Uterus (tissue), 4 donors: ENCODE measurements around the gene AVPI1. TPM values are rescaled to one million over a fixed set of nuclear protein-coding genes. Genes with fewer than 3 reads are reported as not detected.
A peak's percentile ranks its signal among the peaks of the same experiment; 100 is the strongest.

Experiments
- DNase-seq, 2 donors: peaks; one replicate each; pipeline ENCODE4 v3.0.0-alpha.2; 2019 to 2020
- H3K27ac ChIP-seq, 2 donors: fragments of 200-600 bp; sonication (generic); 1 replicate in 1 of 2; 2 replicates in 1 of 2; pipeline ENCODE4 v1.5.1; 2016 to 2018
- H3K27me3 ChIP-seq, 2 donors: fragments of 200-600 bp; sonication (generic); one replicate each; pipeline ENCODE4 v1.5.1; 2018 to 2019; ENCODE audit warnings: control low read depth in 1 of 2
- H3K36me3 ChIP-seq, 2 donors: fragments of 200-600 bp; sonication (generic); one replicate each; pipeline ENCODE4 v1.5.1; 2019; ENCODE audit warnings: control low read depth in 1 of 2
- H3K4me1 ChIP-seq, 2 donors: fragments of 200-600 bp; sonication (generic); one replicate each; pipeline ENCODE4 v1.5.1; 2018 to 2019; ENCODE audit warnings: control low read depth in 1 of 2
- H3K4me3 ChIP-seq, 2 donors: fragments of 200-600 bp; sonication (generic); 1 replicate in 1 of 2; 2 replicates in 1 of 2; pipeline ENCODE4 v1.5.1; 2018 to 2019; ENCODE audit warnings: mild to moderate bottlenecking in 1 of 2
- H3K9me3 ChIP-seq, 2 donors: fragments of 200-600 bp; sonication (generic); one replicate each; pipeline ENCODE4 v1.5.1; 2019; ENCODE audit warnings: control low read depth in 1 of 2
- POLR2A ChIP-seq, 2 donors: fragments of 450-650 bp; IDR thresholded peaks; one replicate each; pipeline ENCODE4 v1.6.1; 2016; ENCODE audit warnings: antibody characterized with exemption in 2 of 2, mild to moderate bottlenecking in 1 of 2, moderate library complexity in 1 of 2
- intact Hi-C: fragments of 100-400 bp; cut with DNase I; formaldehyde crosslinking; loops from one replicate; pipeline ENCODE4 v1.15.1; 2023; ENCODE audit warnings: low total_unique reads
- total RNA-seq, 4 donors: library from RNA; depleted of rRNA in 3 of 4; stranded (reverse); fragments of >200 nt in 3 of 4; gene quantifications; one replicate each; pipeline versions ENCODE4 v1.1.0 to v1.2.4, GENCODE V29; 2014 to 2023
- TF ChIP-seq, protein P1 (sequence below), 4 experiments: fragments of 200-600 bp in 2 of 4; fragments of 450-650 bp in 2 of 4; sonication (generic) in 2 of 4; IDR thresholded peaks; one replicate each; pipeline ENCODE4 v1.5.1; 2016 to 2019; ENCODE audit warnings: antibody characterized with exemption in 4 of 4, mild to moderate bottlenecking in 2 of 4, moderate library complexity in 1 of 4
- donor health status: DM: yes; HTN: yes; CAD: no.

AVPI1 gene
- total RNA-seq, 4 donors from 2014 or later, result 0.51 to 15.1 (median 10.8) TPM

DNA sequence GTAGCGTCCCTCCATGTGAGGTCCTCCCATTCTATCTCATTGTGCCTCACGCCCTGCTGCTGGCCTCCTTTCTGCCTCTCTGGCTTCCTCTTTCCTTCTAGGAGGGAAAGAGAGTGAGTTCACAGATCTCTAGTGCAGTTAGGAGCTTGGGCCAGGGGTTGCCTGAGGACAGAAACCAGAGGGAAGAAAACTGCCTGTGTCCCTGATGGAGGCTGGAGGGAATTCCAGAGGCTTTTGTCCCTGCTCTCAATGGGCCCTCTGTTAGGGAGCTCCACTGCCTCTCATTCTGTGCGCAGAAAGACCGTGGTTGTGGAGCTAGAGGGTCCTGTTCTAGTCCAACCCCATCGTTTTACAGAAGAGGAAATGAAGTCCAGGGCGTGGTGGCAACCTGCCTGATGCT is 31.1 kb upstream of the AVPI1 start:
- Histone ChIP-seq H3K27ac (peak overlapping the region; percentile 72 to 98), H3K9me3 (no peaks in the 10 kb centered on the region), H3K4me3 (no peak overlapping the region), H3K36me3 (no peaks in the 10 kb centered on the region), H3K4me1 (peaks cover 4 to 17% of the 10 kb centered on the region in 2 donors), H3K27me3 (no peaks in the 10 kb centered on the region)
- DNase-seq, result no peak
- TF ChIP-seq POLR2A (IDR thresholded peaks at IDR 0.05), result no peak
- TF ChIP-seq, protein P1, sequence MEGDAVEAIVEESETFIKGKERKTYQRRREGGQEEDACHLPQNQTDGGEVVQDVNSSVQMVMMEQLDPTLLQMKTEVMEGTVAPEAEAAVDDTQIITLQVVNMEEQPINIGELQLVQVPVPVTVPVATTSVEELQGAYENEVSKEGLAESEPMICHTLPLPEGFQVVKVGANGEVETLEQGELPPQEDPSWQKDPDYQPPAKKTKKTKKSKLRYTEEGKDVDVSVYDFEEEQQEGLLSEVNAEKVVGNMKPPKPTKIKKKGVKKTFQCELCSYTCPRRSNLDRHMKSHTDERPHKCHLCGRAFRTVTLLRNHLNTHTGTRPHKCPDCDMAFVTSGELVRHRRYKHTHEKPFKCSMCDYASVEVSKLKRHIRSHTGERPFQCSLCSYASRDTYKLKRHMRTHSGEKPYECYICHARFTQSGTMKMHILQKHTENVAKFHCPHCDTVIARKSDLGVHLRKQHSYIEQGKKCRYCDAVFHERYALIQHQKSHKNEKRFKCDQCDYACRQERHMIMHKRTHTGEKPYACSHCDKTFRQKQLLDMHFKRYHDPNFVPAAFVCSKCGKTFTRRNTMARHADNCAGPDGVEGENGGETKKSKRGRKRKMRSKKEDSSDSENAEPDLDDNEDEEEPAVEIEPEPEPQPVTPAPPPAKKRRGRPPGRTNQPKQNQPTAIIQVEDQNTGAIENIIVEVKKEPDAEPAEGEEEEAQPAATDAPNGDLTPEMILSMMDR (IDR thresholded peaks at IDR 0.05), result no peak
- intact Hi-C loops, result no loop called here

DNA sequence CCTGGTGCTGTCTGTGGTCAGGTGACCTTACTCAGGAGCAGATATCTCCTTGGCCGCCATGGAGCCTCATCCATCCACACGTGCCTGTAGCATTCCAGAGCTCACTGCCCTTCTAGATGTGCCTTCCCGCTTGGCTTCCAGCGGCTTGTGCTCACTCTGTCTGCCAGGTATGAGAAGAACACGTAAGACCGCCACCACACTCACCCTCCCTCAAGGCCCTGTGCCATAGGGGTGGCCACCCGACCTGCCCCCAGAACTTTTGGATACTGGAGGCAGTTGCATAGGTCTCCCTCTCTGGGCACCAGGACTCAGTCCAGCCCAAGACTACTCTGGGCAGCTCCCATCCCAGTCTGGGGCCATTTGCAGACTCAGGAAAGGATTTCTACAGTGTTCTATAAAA is 30.6 kb upstream of the AVPI1 start:
- no peaks in the 10 kb centered on the region for H3K36me3 ChIP-seq
- intact Hi-C loops, result no loop called here
- H3K4me1 ChIP-seq, result peaks cover 4 to 17% of the 10 kb centered on the region in 2 donors
- DNase-seq, result no peak
- no peak overlapping the region for H3K4me3 ChIP-seq
- H3K27me3 ChIP-seq, result no peaks in the 10 kb centered on the region
- H3K27ac ChIP-seq, result peak overlapping the region; percentile 72 to 98
- TF ChIP-seq POLR2A (IDR thresholded peaks at IDR 0.05), result no peak
- TF ChIP-seq, protein P1 (IDR thresholded peaks at IDR 0.05), result no peak
- H3K9me3 ChIP-seq, result no peaks in the 10 kb centered on the region

DNA sequence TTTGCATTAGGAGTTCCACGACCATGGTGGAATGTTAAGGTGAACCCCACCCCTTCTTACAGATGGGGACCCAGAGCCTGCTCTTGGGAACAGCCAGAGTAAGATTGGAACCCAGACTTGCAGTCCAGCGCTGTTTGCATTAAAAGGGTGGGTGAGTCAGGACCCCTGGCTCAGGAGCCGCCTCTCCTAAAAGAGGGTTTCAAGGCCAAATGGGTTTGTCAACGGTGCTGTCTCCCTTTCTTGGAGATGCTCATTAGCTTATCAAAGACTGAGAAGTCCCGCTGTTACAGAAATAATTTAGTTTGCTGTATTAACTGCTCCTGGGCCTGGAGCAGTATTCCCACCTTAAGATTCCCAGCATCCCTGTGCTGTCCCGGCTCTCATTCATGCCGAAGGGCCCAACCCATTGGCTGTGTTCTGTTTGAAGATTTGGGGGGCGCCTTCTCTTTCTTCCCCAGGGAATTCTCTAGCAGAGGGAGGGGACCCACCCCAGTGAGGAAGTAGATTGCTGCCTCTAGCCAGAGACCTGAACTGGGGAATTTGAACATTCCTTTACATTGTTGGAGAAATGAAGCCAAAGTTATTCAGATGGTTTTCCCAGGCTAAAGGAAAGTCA is 28.3 kb upstream of the AVPI1 start:
- peaks cover 4 to 17% of the 10 kb centered on the region in 2 donors for H3K4me1 ChIP-seq
- intact Hi-C loops, result no loop called here
- H3K27me3 ChIP-seq, result no peaks in the 10 kb centered on the region
- H3K9me3 ChIP-seq, result no peaks in the 10 kb centered on the region
- TF ChIP-seq POLR2A (IDR thresholded peaks at IDR 0.05), result no peak
- no peak for DNase-seq
- H3K27ac ChIP-seq, result peak overlapping the region; percentile 95 to 98
- H3K36me3 ChIP-seq, result no peaks in the 10 kb centered on the region
- H3K4me3 ChIP-seq, result peak overlapping the region; percentile 52 to 80

DNA sequence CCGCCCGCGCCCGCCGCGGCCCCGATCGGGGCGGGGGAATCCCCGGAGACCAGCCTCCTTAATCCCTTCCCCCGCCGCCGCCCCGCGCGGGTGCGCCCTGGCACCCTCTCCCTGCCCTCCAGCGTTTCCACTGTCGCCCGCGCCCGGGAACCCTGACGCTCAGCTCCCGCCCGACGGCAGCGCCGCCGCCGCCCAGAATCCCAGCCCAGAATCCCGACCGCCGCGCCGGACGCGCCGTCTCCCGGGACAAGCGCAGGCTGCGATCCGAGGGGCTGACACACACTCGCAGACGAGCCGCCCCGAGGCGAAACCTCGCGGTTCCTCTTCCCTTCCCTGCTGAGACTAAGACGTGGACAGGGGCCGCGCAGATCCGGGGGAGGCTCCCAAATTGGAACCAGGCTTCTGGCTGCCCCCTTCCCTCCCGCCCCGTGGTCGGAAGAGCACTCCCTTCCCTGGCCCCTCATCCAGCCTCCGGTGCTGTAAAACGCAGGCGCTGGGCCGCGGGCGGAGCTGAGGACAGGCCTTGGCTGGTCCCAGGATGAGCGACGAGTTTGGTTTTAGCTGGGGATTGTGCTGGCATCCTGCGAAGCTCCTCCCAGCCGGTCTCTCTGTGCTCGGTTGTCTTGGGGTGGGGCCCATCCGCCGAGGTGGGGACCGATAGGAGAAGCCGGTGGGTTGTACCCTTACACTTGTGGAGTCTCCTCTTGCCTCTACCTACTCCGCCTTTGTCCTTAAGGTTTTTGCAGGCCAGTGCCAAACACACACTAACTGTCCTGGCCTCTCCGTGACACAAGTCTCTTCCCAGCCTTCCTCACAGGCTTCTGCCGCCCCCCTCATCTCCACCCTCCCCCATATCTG is 27.6 kb upstream of the AVPI1 start:
- Histone ChIP-seq H3K4me3 (peak overlapping the region; percentile 52 to 80), H3K27ac (peak overlapping the region; percentile 95 to 98), H3K27me3 (no peaks in the 10 kb centered on the region), H3K9me3 (no peaks in the 10 kb centered on the region), H3K36me3 (no peaks in the 10 kb centered on the region), H3K4me1 (peaks cover 7 to 16% of the 10 kb centered on the region in 2 donors)
- peak; percentile 30 to 41 for TF ChIP-seq POLR2A (IDR thresholded peaks at IDR 0.05)
- TF ChIP-seq, protein P1 (IDR thresholded peaks at IDR 0.05), result no peak
- intact Hi-C loops, result no loop called here
- DNase-seq, result peak; percentile 82 to 87

DNA sequence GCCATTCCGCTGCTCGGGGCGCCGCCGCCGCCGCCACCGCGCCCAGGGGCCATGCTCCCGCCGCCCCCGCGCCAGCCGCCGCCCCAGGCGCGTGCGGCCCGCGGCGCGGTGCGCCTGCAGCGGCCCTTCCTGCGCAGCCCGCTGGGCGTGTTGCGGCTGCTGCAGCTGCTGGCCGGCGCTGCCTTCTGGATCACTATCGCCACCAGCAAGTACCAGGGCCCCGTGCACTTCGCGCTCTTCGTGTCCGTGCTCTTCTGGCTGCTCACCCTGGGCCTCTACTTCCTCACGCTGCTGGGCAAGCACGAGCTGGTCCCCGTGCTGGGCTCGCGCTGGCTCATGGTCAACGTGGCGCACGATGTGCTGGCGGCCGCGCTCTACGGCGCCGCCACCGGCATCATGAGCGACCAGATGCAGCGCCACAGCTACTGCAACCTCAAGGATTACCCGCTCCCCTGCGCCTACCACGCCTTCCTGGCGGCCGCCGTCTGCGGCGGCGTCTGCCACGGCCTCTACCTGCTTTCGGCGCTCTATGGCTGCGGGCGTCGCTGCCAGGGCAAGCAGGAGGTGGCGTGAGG is 26.9 kb upstream of the AVPI1 start:
- TF ChIP-seq POLR2A (IDR thresholded peaks at IDR 0.05), result peak in 1 of 2 donors; percentile 35
- TF ChIP-seq, protein P1 (IDR thresholded peaks at IDR 0.05), result peak in 3 of 4 experiments; percentile 3 to 23 (median 12)
- Histone ChIP-seq H3K4me1 (peaks cover 7 to 9% of the 10 kb centered on the region in 2 donors), H3K9me3 (no peaks in the 10 kb centered on the region), H3K27ac (peak overlapping the region; percentile 95 to 98), H3K27me3 (no peaks in the 10 kb centered on the region), H3K4me3 (peak overlapping the region; percentile 52 to 80), H3K36me3 (no peaks in the 10 kb centered on the region)
- peak; percentile 72 to 73 for DNase-seq
- intact Hi-C loops, result no loop called here
